H1 (cell line): ENCODE results near the gene KCTD16. TPM values are rescaled to one million over a fixed set of nuclear protein-coding genes. Genes with fewer than 3 reads are reported as not detected.
A peak's percentile ranks its signal among the peaks of the same experiment; 100 is the strongest.

ENCODE experiments used
- CTCF ChIA-PET: fragments of 300-600 bp; sonication (Branson Sonifier 250); formaldehyde crosslinking; loops from one replicate; lab custom pipeline; 2021; ENCODE audit not compliant: partially characterized antibody; lab: Charles Lee
- POLR2A ChIA-PET: fragments of 300-600 bp; sonication (Branson Sonifier 250); formaldehyde crosslinking; loops from one replicate; lab custom pipeline; 2021; ENCODE audit warnings: inconsistent platforms; ENCODE audit not compliant: partially characterized antibody; lab: Charles Lee
- DNase-seq, 2 experiments: peaks; one replicate each; pipeline versions ENCODE4 v3.0.0 to v3.0.0-alpha.2; 2010 to 2022; ENCODE audit warnings: low spot score in 2 of 2, low read depth in 1 of 2, mixed read lengths in 1 of 2
- FAIRE-seq: peaks from 2 replicates; lab custom pipeline; 2011; peaks lifted over from hg19 to GRCh38; lab: Jason Lieb, UNC
- H2AFZ ChIP-seq: 2 replicates; pipeline ENCODE4 v1.8.1; 2012; ENCODE audit warnings: low read length, inconsistent platforms
- H2AK5ac ChIP-seq: 2 replicates; pipeline ENCODE4 v1.6.1; 2013; ENCODE audit warnings: low read depth, low read length
- H2BK120ac ChIP-seq: replicated peaks from 2 replicates; pipeline ENCODE3; 2013; ENCODE audit warnings: low read depth, low read length, inconsistent platforms
- H2BK12ac ChIP-seq: 2 replicates; pipeline ENCODE4 v1.6.1; 2013; ENCODE audit warnings: low read depth, low read length
- H2BK15ac ChIP-seq: 2 replicates; pipeline ENCODE4 v1.6.1; 2013; ENCODE audit warnings: low read length
- H2BK20ac ChIP-seq: 2 replicates; pipeline ENCODE4 v1.6.1; 2013; ENCODE audit warnings: low read length
- H2BK5ac ChIP-seq: 2 replicates; pipeline ENCODE4 v1.6.1; 2013; ENCODE audit warnings: low read depth, low read length
- H3K14ac ChIP-seq: 2 replicates; pipeline ENCODE4 v1.6.1; 2013; ENCODE audit warnings: inconsistent platforms; ENCODE audit not compliant: insufficient read length
- H3K18ac ChIP-seq: 2 replicates; pipeline ENCODE4 v1.6.1; 2013; ENCODE audit warnings: low read length; ENCODE audit errors: extremely low read depth
- H3K23ac ChIP-seq: 2 replicates; pipeline ENCODE4 v1.6.1; 2013; ENCODE audit warnings: inconsistent platforms; ENCODE audit not compliant: insufficient read length
- H3K23me2 ChIP-seq: 2 replicates; pipeline ENCODE4 v1.6.1; 2013; ENCODE audit warnings: low read depth, low read length
- H3K27ac ChIP-seq: 2 replicates; pipeline ENCODE4 v1.6.1; 2011; ENCODE audit warnings: low read depth, low read length, inconsistent platforms
- H3K27me3 ChIP-seq, 4 experiments: replicated peaks in 1 of 4; 1 replicate in 1 of 4; 2 replicates in 3 of 4; pipeline versions ENCODE4 v1.6.1 to v1.8.1; 2011 to 2013; ENCODE audit warnings: low read length in 3 of 4, mild to moderate bottlenecking in 3 of 4, inconsistent platforms in 2 of 4, mixed read lengths in 2 of 4, moderate library complexity in 1 of 4; ENCODE audit not compliant: control insufficient read depth in 3 of 4, insufficient read depth in 3 of 4; ENCODE audit errors: extremely low read depth in 1 of 4
- H3K36me3 ChIP-seq, 4 experiments: 2 replicates each; pipeline versions ENCODE4 v1.6.1 to v1.8.1; 2011 to 2013; ENCODE audit warnings: mild to moderate bottlenecking in 4 of 4, low read length in 3 of 4, moderate library complexity in 2 of 4, control low read depth in 1 of 4, inconsistent platforms in 1 of 4; ENCODE audit not compliant: insufficient read depth in 4 of 4, control insufficient read depth in 2 of 4
- H3K4ac ChIP-seq: replicated peaks from 2 replicates; pipeline ENCODE3; 2013; ENCODE audit warnings: low read length, low read depth, mixed read lengths, inconsistent platforms; ENCODE audit not compliant: insufficient read length
- H3K4me1 ChIP-seq, 4 experiments: replicated peaks in 1 of 4; 1 replicate in 1 of 4; 2 replicates in 3 of 4; pipeline versions ENCODE4 v1.6.1 to v1.8.1; 2011 to 2013; ENCODE audit warnings: low read length in 3 of 4, inconsistent platforms in 2 of 4, mixed read lengths in 1 of 4; ENCODE audit not compliant: insufficient read depth in 4 of 4, control insufficient read depth in 3 of 4
- H3K4me2 ChIP-seq, 2 experiments: 2 replicates each; pipeline versions ENCODE4 v1.6.1 to v1.8.1; 2011 to 2013; ENCODE audit warnings: low read depth in 2 of 2, low read length in 2 of 2, control low read depth in 1 of 2, inconsistent platforms in 1 of 2, mild to moderate bottlenecking in 1 of 2; ENCODE audit not compliant: insufficient read depth in 1 of 2
- H3K4me3 ChIP-seq, 4 experiments: fragments of 200-600, 300-600 bp in 1 of 4; sonication (generic), shearing (Covaris generic), sonication (Bioruptor Twin) in 1 of 4; 2 replicates each; pipeline versions ENCODE4 v1.5.1 to v1.8.1; 2011 to 2016; ENCODE audit warnings: low read length in 4 of 4, low read depth in 3 of 4, control low read depth in 2 of 4, inconsistent platforms in 2 of 4, mild to moderate bottlenecking in 2 of 4, mixed read lengths in 1 of 4, moderate library complexity in 1 of 4; ENCODE audit not compliant: insufficient read depth in 2 of 4; ENCODE audit errors: extremely low read depth in 1 of 4
- H3K56ac ChIP-seq: replicated peaks from 2 replicates; pipeline ENCODE3; 2013; ENCODE audit warnings: low read depth, mild to moderate bottlenecking, mixed read lengths, low read length, inconsistent platforms; ENCODE audit not compliant: insufficient read length
- H3K79me1 ChIP-seq: 2 replicates; pipeline ENCODE4 v1.6.1; 2013; ENCODE audit warnings: low read depth, low read length, control low read depth
- H3K79me2 ChIP-seq, 2 experiments: 2 replicates each; pipeline versions ENCODE4 v1.6.1 to v1.8.1; 2012 to 2013; ENCODE audit warnings: low read length in 2 of 2, mild to moderate bottlenecking in 2 of 2, inconsistent platforms in 1 of 2; ENCODE audit not compliant: insufficient read depth in 2 of 2, control insufficient read depth in 1 of 2
- H3K9ac ChIP-seq, 4 experiments: replicated peaks in 1 of 4; 1 replicate in 1 of 4; 2 replicates in 3 of 4; pipeline versions ENCODE4 v1.6.1 to v1.8.1; 2011 to 2013; ENCODE audit warnings: low read depth in 3 of 4, low read length in 3 of 4, control low read depth in 2 of 4, mild to moderate bottlenecking in 2 of 4, moderate library complexity in 2 of 4, inconsistent platforms in 1 of 4; ENCODE audit errors: extremely low read depth in 1 of 4
- H3K9me3 ChIP-seq, 2 experiments: 2 replicates each; pipeline versions ENCODE4 v1.6.1 to v1.8.1; 2012 to 2013; ENCODE audit warnings: mild to moderate bottlenecking in 2 of 2, moderate library complexity in 2 of 2, control low read depth in 1 of 2, inconsistent platforms in 1 of 2, low read depth in 1 of 2, low read length in 1 of 2, mixed read lengths in 1 of 2; ENCODE audit not compliant: insufficient read depth in 2 of 2
- H4K20me1 ChIP-seq, 2 experiments: replicated peaks in 1 of 2; 2 replicates each; pipeline versions ENCODE3 to v1.8.1; 2011 to 2013; ENCODE audit warnings: inconsistent platforms in 2 of 2, low read length in 2 of 2, mild to moderate bottlenecking in 1 of 2; ENCODE audit not compliant: insufficient read depth in 2 of 2, control insufficient read depth in 1 of 2
- H4K5ac ChIP-seq: 2 replicates; pipeline ENCODE4 v1.6.1; 2013; ENCODE audit warnings: low read length, low read depth, mixed read lengths, inconsistent platforms; ENCODE audit not compliant: insufficient read length
- H4K8ac ChIP-seq: 2 replicates; pipeline ENCODE4 v1.8.0; 2013; ENCODE audit warnings: mild to moderate bottlenecking, moderate library complexity, low read length, inconsistent platforms; ENCODE audit not compliant: insufficient read depth; ENCODE audit errors: extremely low read depth
- H4K91ac ChIP-seq: replicated peaks from 2 replicates; pipeline ENCODE3; 2013; ENCODE audit warnings: low read length, mixed read lengths, inconsistent platforms; ENCODE audit not compliant: insufficient read length
- CBX5 ChIP-seq: fragments of 300-800, 300-1000 bp; sonication (generic); IDR thresholded peaks from 2 replicates; pipeline ENCODE4 v1.7.1; 2016; ENCODE audit warnings: antibody characterized with exemption, low read length, low read depth
- CHD1 ChIP-seq: IDR thresholded peaks from 2 replicates; pipeline ENCODE4 v1.6.1; 2012; ENCODE audit warnings: low read depth, low read length, improper control_type of control experiment
- CHD2 ChIP-seq: IDR thresholded peaks from 2 replicates; pipeline ENCODE4 v1.6.1; 2012; ENCODE audit warnings: low read length, improper control_type of control experiment
- CTBP2 ChIP-seq: IDR thresholded peaks from 2 replicates; pipeline ENCODE4 v1.7.0; 2011; ENCODE audit warnings: borderline replicate concordance, mild to moderate bottlenecking, moderate library complexity, mixed read lengths, low read length; ENCODE audit not compliant: insufficient read depth, insufficient read length
- HDAC6 ChIP-seq: IDR thresholded peaks from one replicate; pipeline ENCODE4 v1.7.1; 2012; ENCODE audit warnings: low read depth, mild to moderate bottlenecking, inconsistent platforms, low read length, moderate library complexity
- JUN ChIP-seq: IDR thresholded peaks from 2 replicates; pipeline ENCODE4 v1.6.1; 2011; ENCODE audit warnings: low read depth, mild to moderate bottlenecking, improper control_type of control experiment, low read length
- KDM5A ChIP-seq: fragments of 200-600 bp; IDR thresholded peaks from 2 replicates; pipeline ENCODE4 v1.7.1; 2012; ENCODE audit warnings: mild to moderate bottlenecking, low read length, inconsistent platforms, mixed read lengths
- MAX ChIP-seq: IDR thresholded peaks from 2 replicates; pipeline ENCODE4 v1.6.1; 2012; ENCODE audit warnings: inconsistent platforms
- PHF8 ChIP-seq: fragments of 200-600 bp; sonication (generic); conservative IDR thresholded peaks from 2 replicates; pipeline ENCODE4 v1.7.1; 2012; ENCODE audit warnings: low read depth, mild to moderate bottlenecking, inconsistent platforms, low read length, moderate library complexity
- RXRA ChIP-seq: IDR thresholded peaks from 2 replicates; pipeline ENCODE4 v1.6.1; 2011; ENCODE audit warnings: low read depth, mild to moderate bottlenecking, low read length, moderate library complexity; ENCODE audit not compliant: insufficient read depth
- SIX5 ChIP-seq: IDR thresholded peaks from 2 replicates; pipeline ENCODE4 v1.6.1; 2011; ENCODE audit warnings: mild to moderate bottlenecking, low read depth, low read length
- YY1 ChIP-seq: IDR thresholded peaks from 2 replicates; pipeline ENCODE4 v1.6.1; 2011; ENCODE audit warnings: low read depth, mild to moderate bottlenecking, low read length
- WGBS, 2 experiments: shearing (Covaris generic) in 1 of 2; methylation state at CpG; one replicate each; pipeline versions ENCODE4 v1.1.6 to v1.1.7; 2013 to 2015; ENCODE audit warnings: low lambda C conversion rate in 2 of 2, mixed read lengths in 2 of 2, inconsistent platforms in 1 of 2, low coverage in 1 of 2, missing lambda C conversion rate in 1 of 2; ENCODE audit not compliant: insufficient replicate concordance in 2 of 2, insufficient coverage in 1 of 2, insufficient read length in 1 of 2; ENCODE audit errors: extremely low coverage in 1 of 2, missing lambda C conversion rate in 1 of 2; 5-methylcytosine and 5-hydroxymethylcytosine counted together
- polyA plus RNA-seq, 7 experiments: library from polyadenylated mRNA; depleted of rRNA in 3 of 7; stranded (reverse) in 5 of 7; unstranded in 2 of 7; fragments of >200 nt in 5 of 7; fragments of 200-250 nt in 2 of 7; gene quantifications; 1 replicate in 5 of 7; 2 replicates in 1 of 7; 4 replicates in 1 of 7; pipeline versions ENCODE4 v1.2.1 to v1.2.3, GENCODE V29; 2011 to 2013; ENCODE audit warnings: missing spikeins in 2 of 7, mixed read lengths in 2 of 7
- total RNA-seq: library from RNA; stranded (reverse); fragmentation: NEBNext Ultra II Directional; extraction: Animal tissue kit (Norgen Biotek cat#: 25700); gene quantifications from 2 replicates; pipeline ENCODE4 v1.2.1, GENCODE V29; 2021

Gene KCTD16
- total and polyA plus RNA-seq, 2 of the 8 experiments (the other 6 are each of a cell fraction or from before 2014, with no cell fraction given), result 0.03 to 0.24 TPM

GRCh38 chr5:144169904-144170275 lies 783 bp upstream of the KCTD16 start:
- Histone ChIP-seq H4K8ac (no peak overlapping the region), H3K4ac (no peak overlapping the region), H2BK20ac (no peak overlapping the region), H2BK12ac (no peak overlapping the region), H3K23ac (no peak overlapping the region), H4K5ac (no peak overlapping the region), H3K4me2 (peak overlapping the region; percentile 49 to 68), H3K79me1 (0 out of 2 replicates have a peak, but pooled peaks cover 2% of the 10 kb centered on the region), H3K56ac (no peak overlapping the region), H3K4me1 (peaks cover 0 to 5% (median 0%) of the 10 kb centered on the region in 4 experiments; a peak in 2 of 7 replicates), H2BK120ac (no peak overlapping the region), H3K9me3 (no peaks in the 10 kb centered on the region), H3K36me3 (peaks cover 0 to 29% (median 3%) of the 10 kb centered on the region in 4 experiments; a peak in 6 of 8 replicates), H2BK5ac (no peak overlapping the region), H4K91ac (no peak overlapping the region), H3K9ac (peak overlapping the region; percentile 62 to 77 (median 71)), H2BK15ac (no peak overlapping the region), H2AFZ (0 out of 2 replicates have a peak overlapping the region, but pooled peaks have one; percentile 92), H3K79me2 (peaks cover 0 to 23% of the 10 kb centered on the region in 2 experiments; a peak in 2 of 4 replicates), H4K20me1 (no peaks in the 10 kb centered on the region), H3K23me2 (peaks cover 3% of the 10 kb centered on the region; the same call in 1 of the 2 replicates), H3K27ac (no peak overlapping the region; the same call in 1 of the 2 replicates), H3K27me3 (no peaks in the 10 kb centered on the region), H2AK5ac (no peak overlapping the region), H3K4me3 (peak overlapping the region; percentile 88 to 97 (median 96)), H3K14ac (no peak overlapping the region), H3K18ac (no peak overlapping the region)
- POLR2A ChIA-PET, result no interaction called here
- FAIRE-seq (no peak), DNase-seq (no peak)
- CTCF ChIA-PET, result interaction anchor here (0.5 to 1.3 kb wide), 2 partner anchors 9 to 23 kb away, joined by 3 to 5 read pairs; no protein-coding TSS in a partner anchor
- TF ChIP-seq KDM5A (no peak), SIX5 (no peak), CBX5 (no peak), CHD1 (no peak), PHF8 (no peak), CTBP2 (no peak), MAX (no peak), JUN (no peak), RXRA (no peak), YY1 (no peak), CHD2 (no peak), HDAC6 (no peak)
- 9% methylated on average over 12 of the region's 12 CpGs; no CpG with 5 or more reads in 1 of the 2 experiments for WGBS, 2 experiments
